ENCODE data around the gene ZCCHC12. TPM values are rescaled to one million over a fixed set of nuclear protein-coding genes. Genes with fewer than 3 reads are reported as not detected.

The ZCCHC12 gene
- total and polyA plus RNA-seq, 10 of the 15 experiments (the other 5 are each of a cell fraction or from before 2014, with no cell fraction given), result 0.04 TPM; not detected in 9

DNA sequence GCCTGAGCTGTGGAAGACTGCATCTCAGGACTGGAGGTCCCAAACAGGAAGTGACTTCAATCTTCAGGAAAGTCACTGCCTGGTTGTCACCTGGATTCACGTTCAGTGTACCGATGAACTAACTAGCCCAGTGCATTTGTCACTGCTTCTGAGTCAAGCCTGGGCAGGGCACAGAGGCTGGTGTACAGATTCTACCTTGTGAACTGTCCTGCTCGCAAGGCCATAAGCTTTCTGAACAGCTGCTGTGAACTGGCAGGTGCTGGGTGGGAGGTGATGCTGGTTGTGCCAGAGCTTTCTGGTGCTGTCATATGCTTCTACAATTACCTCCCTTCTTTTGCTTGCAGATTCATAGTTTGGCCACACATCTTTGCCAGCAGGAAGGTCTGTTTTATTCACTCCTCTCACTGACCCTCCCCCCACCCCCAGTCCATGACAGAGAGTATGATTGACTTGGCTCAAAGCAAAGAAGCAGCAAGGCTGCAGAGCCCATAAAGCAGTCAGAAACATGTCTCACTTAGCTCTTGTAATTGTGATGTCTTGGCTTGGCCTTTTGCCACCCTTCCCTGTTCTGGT lies 40.5 kb downstream of the ZCCHC12 start:
- ChIA-PET SMC1A (ENCODE audit: uncharacterized antibody, unreplicated experiment) (no interaction called here), CTCF (interaction anchor here (0.6 kb wide), 1 partner anchor 392 kb away, joined by 3 read pairs; no protein-coding TSS in a partner anchor), RAD21 (ENCODE audit: unreplicated experiment) (no interaction called here), POLR2A (no interaction called here)
- Histone ChIP-seq H3K4me1 (ENCODE audit: control insufficient read depth, insufficient read depth, low read length) (no peaks in the 10 kb centered on the region), H3K9me3 (replicated peaks; ENCODE audit: control insufficient read depth, insufficient read depth, low read length) (no peaks in the 10 kb centered on the region), H3K4me2 (ENCODE audit: control insufficient read depth, insufficient read depth) (no peak overlapping the region), H3K79me2 (ENCODE audit: control insufficient read depth, insufficient read depth, low read length) (no peaks in the 10 kb centered on the region), H3K9ac (ENCODE audit: control insufficient read depth, insufficient read depth, low read length) (no peak overlapping the region), H3K36me3 (ENCODE audit: control insufficient read depth in 2 of 2, insufficient read depth in 2 of 2, low read length in 1 of 2) (no peaks in the 10 kb centered on the region), H4K20me1 (ENCODE audit: control insufficient read depth, insufficient read depth) (no peaks in the 10 kb centered on the region), H2AFZ (ENCODE audit: control insufficient read depth, low read depth, low read length) (no peak overlapping the region), H3K27me3 (replicated peaks in 1 of 2; ENCODE audit: control insufficient read depth in 2 of 2, insufficient read depth in 2 of 2, low read length in 1 of 2) (no peaks in the 10 kb centered on the region; a peak in 1 of 4 replicates), H3K27ac (ENCODE audit: control insufficient read depth, insufficient read depth) (no peak overlapping the region), H3K4me3 (no peak overlapping the region)
- no peak for TF ChIP-seq NBN (IDR thresholded peaks at IDR 0.05)
- TF ChIP-seq TCF7 (IDR thresholded peaks at IDR 0.05; ENCODE audit: borderline replicate concordance), result no peak
- TF ChIP-seq ZZZ3 (IDR thresholded peaks at IDR 0.05; ENCODE audit: control insufficient read depth, insufficient read length, low read depth), result no peak
- TF ChIP-seq CHD4 (IDR thresholded peaks at IDR 0.05), result no peak
- BruUV-seq (replicated peaks), result no TSS peak
- 35% methylated on average over 3 of the region's 3 CpGs for WGBS (ENCODE audit: insufficient coverage, insufficient replicate concordance, low lambda C conversion rate, missing lambda C conversion rate)
- no peak for DNase-seq (ENCODE audit: low read depth, low spot score)
- no peak for ATAC-seq
- intact Hi-C loops (cut with micrococcal nuclease; ENCODE audit: unreplicated experiment), result loop anchor here (10.0 kb wide), 1 partner anchor 61 kb away; no protein-coding TSS in a partner anchor
- FAIRE-seq, result no peak
- in situ Hi-C loops (cut with MboI), result no loop called here

DNA sequence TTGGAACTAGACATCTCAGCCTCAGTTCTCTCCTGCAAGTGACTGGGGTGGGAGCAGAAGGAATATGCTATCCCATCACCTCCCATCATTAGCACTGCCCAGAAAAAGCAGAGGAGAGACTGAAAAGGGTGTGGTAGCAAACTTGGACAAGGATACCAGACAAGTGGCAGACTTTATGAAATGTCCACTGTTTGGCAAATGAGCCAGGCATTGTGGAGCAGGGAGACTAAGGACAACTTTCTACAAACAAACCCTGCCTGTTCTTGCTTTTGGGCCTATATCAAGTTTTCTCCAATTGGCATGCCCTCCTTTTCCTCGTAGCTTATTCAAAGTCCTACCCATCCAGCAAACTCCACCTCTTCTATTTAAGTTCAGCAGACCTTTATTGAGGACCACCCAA lies 41.6 kb downstream of the ZCCHC12 start:
- ChIA-PET CTCF (interaction anchor here (1.4 kb wide), 1 partner anchor 12 kb away, joined by 3 read pairs; no protein-coding TSS in a partner anchor), POLR2A (no interaction called here), RAD21 (ENCODE audit: unreplicated experiment) (no interaction called here), SMC1A (ENCODE audit: uncharacterized antibody, unreplicated experiment) (no interaction called here)
- Histone ChIP-seq H3K4me3 (no peak overlapping the region), H4K20me1 (ENCODE audit: control insufficient read depth, insufficient read depth) (no peaks in the 10 kb centered on the region), H3K4me2 (ENCODE audit: control insufficient read depth, insufficient read depth) (no peak overlapping the region), H3K79me2 (ENCODE audit: control insufficient read depth, insufficient read depth, low read length) (no peaks in the 10 kb centered on the region), H3K9ac (ENCODE audit: control insufficient read depth, insufficient read depth, low read length) (no peak overlapping the region), H3K9me3 (replicated peaks; ENCODE audit: control insufficient read depth, insufficient read depth, low read length) (no peaks in the 10 kb centered on the region), H2AFZ (ENCODE audit: control insufficient read depth, low read depth, low read length) (no peak overlapping the region), H3K27ac (ENCODE audit: control insufficient read depth, insufficient read depth) (no peak overlapping the region), H3K27me3 (replicated peaks in 1 of 2; ENCODE audit: control insufficient read depth in 2 of 2, insufficient read depth in 2 of 2, low read length in 1 of 2) (no peaks in the 10 kb centered on the region), H3K36me3 (ENCODE audit: control insufficient read depth in 2 of 2, insufficient read depth in 2 of 2, low read length in 1 of 2) (no peaks in the 10 kb centered on the region), H3K4me1 (ENCODE audit: control insufficient read depth, insufficient read depth, low read length) (no peaks in the 10 kb centered on the region)
- in situ Hi-C loops (cut with MboI) (no loop called here), intact Hi-C loops (cut with micrococcal nuclease; ENCODE audit: unreplicated experiment) (loop anchor here (10.0 kb wide), 1 partner anchor 60 kb away; no protein-coding TSS in a partner anchor)
- DNase-seq (ENCODE audit: low read depth, low spot score) (no peak), ATAC-seq (no peak), FAIRE-seq (no peak)
- BruUV-seq (replicated peaks), result no TSS peak
- 0% methylated on average over 1 of the region's 1 CpG for WGBS (ENCODE audit: insufficient coverage, insufficient replicate concordance, low lambda C conversion rate, missing lambda C conversion rate)
- TF ChIP-seq BRCA1 (IDR thresholded peaks at IDR 0.05; ENCODE audit: low read depth, low read length) (no peak), CHD4 (IDR thresholded peaks at IDR 0.05) (no peak), KDM1A (IDR thresholded peaks at IDR 0.05; ENCODE audit: borderline replicate concordance) (no peak), SUPT20H (IDR thresholded peaks at IDR 0.05; ENCODE audit: borderline replicate concordance, control insufficient read depth, low read depth, low read length) (no peak), PML (IDR thresholded peaks at IDR 0.05; ENCODE audit: low read length) (no peak), MYB (IDR thresholded peaks at IDR 0.05; ENCODE audit: borderline replicate concordance, low read depth, low read length) (no peak), IKZF1 (conservative IDR thresholded peaks at IDR 0.05) (no peak), PAX8 (IDR thresholded peaks at IDR 0.05) (no peak), CREM (IDR thresholded peaks at IDR 0.05; ENCODE audit: low read depth) (no peak), ZNF217 (IDR thresholded peaks at IDR 0.05) (no peak)
- TF ChIP-seq, protein P1, sequence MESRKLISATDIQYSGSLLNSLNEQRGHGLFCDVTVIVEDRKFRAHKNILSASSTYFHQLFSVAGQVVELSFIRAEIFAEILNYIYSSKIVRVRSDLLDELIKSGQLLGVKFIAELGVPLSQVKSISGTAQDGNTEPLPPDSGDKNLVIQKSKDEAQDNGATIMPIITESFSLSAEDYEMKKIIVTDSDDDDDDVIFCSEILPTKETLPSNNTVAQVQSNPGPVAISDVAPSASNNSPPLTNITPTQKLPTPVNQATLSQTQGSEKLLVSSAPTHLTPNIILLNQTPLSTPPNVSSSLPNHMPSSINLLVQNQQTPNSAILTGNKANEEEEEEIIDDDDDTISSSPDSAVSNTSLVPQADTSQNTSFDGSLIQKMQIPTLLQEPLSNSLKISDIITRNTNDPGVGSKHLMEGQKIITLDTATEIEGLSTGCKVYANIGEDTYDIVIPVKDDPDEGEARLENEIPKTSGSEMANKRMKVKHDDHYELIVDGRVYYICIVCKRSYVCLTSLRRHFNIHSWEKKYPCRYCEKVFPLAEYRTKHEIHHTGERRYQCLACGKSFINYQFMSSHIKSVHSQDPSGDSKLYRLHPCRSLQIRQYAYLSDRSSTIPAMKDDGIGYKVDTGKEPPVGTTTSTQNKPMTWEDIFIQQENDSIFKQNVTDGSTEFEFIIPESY (IDR thresholded peaks at IDR 0.05), result no peak
- TF ChIP-seq, protein P2, sequence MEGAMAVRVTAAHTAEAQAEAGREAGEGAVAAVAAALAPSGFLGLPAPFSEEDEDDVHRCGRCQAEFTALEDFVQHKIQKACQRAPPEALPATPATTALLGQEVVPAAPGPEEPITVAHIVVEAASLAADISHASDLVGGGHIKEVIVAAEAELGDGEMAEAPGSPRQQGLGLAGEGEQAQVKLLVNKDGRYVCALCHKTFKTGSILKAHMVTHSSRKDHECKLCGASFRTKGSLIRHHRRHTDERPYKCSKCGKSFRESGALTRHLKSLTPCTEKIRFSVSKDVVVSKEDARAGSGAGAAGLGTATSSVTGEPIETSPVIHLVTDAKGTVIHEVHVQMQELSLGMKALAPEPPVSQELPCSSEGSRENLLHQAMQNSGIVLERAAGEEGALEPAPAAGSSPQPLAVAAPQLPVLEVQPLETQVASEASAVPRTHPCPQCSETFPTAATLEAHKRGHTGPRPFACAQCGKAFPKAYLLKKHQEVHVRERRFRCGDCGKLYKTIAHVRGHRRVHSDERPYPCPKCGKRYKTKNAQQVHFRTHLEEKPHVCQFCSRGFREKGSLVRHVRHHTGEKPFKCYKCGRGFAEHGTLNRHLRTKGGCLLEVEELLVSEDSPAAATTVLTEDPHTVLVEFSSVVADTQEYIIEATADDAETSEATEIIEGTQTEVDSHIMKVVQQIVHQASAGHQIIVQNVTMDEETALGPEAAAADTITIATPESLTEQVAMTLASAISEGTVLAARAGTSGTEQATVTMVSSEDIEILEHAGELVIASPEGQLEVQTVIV (IDR thresholded peaks at IDR 0.05; ENCODE audit: borderline replicate concordance, partially characterized antibody), result no peak
